GM18909 (cell line): ENCODE measurements around the gene SRBD1.

Source experiments
- ATAC-seq: cut with Tn5 transposase; IDR thresholded peaks from one replicate; pipeline ENCODE4 v1.9.1; 2021; ENCODE audit warnings: mild to moderate bottlenecking; ENCODE audit not compliant: unreplicated experiment, poor library complexity

SRBD1 gene

DNA sequence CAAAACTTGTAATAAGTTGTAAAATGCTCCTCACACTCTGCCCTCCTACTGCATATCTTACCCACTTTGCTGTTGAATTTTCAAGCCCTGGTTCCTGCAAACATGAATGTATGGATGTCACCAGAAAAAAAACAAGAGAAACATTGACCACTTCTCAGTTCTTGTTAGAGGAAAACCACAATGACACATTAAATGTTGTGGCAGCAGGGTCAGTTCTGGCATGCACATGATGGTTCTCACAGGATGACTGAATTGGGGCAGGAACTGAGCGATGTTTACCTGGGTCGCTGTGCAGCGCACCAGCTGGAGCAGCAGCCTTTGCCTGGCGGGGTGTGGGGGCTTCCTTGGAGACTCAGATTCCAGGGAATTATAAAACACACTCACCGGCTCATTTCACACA lies 26.4 kb upstream of the SRBD1 start:
- peak; percentile 77 for ATAC-seq

DNA sequence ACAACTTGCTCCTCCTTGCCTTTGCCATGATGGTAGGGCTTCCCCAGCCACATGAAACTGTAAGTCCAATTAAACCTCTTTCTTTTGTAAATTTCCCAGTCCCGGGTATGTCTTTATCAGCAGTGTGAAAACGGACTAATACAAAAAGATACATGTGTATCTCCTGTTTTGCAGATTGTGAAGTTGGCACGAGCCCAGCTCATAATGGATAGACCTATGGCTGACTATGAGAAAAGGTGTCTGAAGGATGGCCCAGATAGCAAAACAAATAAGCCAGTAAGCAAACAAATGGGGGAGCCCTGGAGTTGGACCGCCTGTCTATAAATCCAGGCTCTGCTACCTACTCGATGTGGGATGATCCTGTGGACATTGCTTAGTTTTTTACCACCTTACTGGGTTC lies 24.9 kb upstream of the SRBD1 start:
- ATAC-seq: no peak

- no peak for ATAC-seq
Measured at GRCh38 chr2:45634223-45634622, 23.2 kb upstream of the SRBD1 start.

DNA sequence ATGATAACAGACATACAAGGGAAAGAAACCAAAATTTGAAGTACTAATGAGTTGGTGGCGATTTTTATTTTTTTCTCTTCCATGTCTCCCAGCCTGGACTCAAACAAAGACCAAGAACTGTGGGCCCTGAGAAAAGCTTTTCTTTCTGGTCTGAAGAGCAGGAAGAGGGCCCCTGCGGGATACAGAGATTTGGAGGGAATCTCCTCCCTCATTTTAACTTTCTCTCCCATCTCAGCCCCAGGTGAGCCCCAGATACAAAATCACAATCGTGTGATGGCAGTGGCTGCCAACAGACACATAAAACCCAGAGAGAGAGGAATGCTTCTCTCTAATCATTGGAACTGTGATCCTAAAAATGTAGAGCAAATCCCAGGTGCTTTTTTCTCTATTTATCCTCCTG lies 20.9 kb upstream of the SRBD1 start:
- no peak for ATAC-seq

DNA sequence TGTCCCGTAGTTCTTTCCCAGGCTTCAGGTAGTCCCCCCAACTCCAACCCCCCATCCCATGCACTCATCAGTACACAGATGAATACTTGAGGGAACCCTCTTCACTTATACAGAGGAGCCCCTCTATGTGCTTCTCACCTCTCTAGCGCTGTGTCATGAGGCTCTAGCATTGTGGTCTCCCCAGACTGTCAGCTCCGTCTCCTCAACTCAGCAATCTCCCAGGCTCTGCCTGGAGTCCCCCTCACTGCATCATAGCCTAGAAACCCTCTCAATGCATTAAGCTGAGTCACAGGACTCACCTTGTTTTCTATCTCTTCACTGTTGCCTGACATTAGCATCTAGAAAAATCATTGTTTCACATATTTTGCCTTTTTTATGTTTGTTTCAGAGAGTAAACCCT lies 20.3 kb upstream of the SRBD1 start:
- ATAC-seq: no peak

DNA sequence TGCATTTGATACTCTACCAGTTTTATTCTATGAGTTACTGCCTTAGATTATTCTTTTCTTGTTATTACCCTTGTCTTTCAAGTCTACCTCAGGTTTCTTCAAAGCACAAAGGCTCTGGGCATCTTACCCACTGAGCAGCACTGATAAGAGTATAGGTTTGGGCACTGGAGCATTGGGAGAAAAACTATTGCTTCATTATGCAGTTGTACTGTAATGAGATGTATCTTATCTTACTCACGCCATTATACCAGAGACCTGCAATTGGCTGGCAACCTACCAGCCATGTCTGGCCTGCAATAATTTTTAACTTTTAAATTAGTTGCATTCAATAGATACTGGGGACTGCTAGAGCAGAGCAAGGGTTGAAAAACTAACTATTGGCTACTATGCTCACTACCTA lies 18.9 kb upstream of the SRBD1 start:
- ATAC-seq: no peak

- ATAC-seq: no peak
Measured at GRCh38 chr2:45627911-45628310, 16.8 kb upstream of the SRBD1 start.

DNA sequence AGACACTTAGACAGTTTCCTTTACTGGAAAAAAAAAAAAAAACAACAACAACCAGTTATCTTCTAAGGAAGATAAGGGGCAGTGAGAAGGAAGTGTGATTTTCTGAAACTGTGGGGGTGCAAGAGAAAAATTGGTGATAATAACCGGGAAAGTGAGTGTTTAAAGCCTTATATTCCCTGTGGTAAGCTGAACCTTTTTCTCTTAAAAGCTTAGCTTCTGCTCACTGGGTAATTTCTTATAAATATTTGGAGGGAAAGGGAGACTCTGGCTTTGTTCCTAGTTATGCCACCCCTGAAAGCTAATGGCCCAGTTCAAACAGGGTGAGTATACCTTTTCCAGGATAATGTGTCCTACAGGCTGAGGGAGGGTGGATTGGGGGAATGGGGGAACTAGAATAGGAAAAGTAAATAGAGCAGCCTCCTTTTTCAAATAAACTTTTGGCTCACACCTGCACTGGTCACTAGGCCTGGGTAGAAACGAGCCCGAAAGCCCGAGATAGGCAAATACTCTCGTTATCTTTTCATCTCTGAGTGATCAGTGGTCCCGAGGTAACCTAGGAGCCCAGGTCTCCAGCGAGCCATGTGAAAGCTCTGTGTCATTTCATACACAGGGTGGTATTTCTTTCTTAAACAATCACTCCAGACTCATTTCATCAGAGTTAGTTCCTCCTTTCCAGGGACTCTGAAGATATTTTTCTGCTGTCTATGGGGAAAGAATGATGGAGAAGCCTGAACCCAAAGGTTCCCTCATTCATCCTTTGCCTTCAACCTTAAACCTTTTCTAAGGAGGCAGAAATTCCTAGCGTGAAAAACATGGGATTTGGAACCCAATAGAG lies 15.5 kb upstream of the SRBD1 start:
- ATAC-seq: no peak

DNA sequence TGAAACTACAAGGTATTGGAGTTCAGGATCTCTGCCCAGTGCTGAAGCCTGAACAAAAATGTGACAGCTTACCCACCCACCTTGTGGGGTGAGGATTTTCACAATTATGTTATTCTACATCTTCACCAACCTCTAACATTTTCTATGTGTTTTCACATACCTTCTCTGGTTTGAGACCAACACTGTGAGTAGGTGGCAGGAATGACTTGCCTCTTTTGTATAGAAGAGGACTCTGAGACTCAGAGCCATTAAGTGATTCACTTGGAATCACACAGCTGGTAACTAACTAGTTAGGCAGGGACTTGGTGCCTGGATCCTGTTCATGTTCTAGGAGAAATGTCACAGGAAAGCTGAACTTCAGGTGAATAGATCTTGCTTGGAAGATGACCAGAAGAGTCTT lies 14.8 kb upstream of the SRBD1 start:
- no peak for ATAC-seq

DNA sequence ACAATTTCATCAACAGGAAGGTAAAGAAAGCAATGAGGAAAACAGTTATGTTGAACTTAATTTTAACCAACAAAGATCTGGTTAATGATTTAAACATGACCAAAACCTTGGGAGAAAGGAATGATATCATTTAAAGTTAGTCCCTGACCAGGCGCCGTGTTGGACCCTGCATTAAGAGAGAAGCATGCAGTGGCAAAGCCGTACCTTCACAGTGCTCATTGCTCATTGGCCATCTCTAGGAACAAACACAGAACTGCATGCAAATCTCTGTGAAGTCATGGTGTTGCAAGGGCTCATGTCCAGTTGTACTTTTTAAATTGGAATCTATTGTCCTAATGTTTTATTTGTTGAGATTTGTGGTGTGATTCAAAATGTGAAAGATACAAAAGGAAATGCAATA lies 12.0 kb upstream of the SRBD1 start:
- no peak for ATAC-seq

DNA sequence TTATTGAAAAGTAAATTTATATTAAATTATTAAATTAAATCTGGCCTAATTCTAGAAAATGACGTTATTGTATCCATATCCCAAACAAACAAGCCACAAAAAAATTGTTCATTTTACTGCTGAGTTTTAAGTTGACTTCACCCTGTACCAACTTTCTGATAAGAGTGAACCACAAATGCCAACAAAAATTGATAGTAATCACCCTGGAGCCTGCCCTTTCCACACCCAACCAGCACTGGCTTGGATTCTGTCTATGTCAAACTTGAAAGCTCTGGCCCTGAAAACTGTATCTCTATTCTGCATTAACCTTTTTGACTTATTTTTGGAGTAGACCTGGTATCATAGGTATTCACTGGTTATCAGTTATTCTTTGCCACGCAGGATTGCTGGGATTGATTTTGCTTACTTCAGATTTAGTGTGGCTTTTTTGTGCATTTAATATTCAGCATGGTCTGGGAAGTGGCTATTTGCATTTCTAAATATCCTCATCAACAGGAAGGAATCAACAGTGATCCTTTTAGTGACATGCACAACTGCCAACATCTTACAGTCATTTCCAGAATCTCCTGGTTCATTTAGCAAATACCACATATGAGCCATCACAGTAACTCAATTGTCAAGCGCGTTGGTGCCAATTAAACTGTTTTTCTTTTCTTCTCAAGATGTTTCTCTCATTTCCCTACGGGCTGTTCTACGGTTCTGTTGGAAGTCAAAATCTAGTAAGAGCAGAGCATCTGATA lies 11.4 kb upstream of the SRBD1 start:
- ATAC-seq: no peak

DNA sequence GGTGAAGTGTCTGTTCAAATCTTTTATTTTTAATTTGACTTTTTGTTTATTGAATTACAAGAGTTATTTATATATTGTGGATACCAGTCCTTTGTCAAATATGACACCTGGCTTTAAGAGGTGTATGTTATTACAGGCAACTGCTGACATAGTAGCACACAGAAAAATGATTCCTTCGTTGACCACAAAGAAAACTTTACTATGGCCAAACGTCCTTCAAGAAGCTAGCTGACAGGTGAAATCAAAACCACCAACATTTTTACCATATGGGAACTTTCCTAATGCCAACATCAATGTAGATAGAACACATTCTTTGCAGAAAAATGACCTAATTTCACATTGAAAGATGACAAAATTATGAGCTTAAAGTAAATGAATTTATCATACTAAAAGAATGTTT lies 6.4 kb upstream of the SRBD1 start:
- ATAC-seq: no peak

DNA sequence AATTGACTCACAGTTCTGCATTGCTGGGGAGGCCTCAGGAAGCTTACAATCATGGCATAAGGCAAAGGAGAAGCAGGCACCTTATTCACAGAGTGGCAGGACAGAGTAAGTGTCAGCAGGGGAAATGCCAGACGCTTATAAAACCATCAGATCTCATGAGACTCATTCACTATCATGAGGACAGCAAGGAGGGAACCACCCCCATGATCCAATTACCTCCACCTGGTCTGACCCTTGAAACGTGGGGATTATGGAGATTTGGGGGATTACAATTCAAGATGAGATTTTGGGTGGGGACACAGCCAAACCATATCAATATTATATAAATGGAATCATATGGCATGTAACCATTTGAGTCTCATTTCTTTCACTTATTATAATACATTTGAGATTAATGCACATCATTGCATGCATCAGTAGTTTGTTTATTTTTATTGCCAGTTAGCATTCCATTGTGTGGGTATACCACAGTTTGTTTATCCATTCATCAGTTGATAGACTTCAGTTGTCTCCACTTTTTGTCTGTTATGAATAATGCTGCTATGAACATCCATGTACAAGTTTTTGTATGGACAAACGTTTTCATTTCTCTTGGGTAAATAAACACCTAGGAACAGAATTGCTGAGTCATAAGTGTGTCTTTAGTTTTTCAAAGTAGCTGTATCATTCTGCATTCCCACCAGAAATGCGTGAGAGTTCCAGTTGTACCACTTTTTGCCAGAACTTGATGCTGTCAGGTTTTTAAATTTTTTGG lies 5.8 kb upstream of the SRBD1 start:
- no peak for ATAC-seq

DNA sequence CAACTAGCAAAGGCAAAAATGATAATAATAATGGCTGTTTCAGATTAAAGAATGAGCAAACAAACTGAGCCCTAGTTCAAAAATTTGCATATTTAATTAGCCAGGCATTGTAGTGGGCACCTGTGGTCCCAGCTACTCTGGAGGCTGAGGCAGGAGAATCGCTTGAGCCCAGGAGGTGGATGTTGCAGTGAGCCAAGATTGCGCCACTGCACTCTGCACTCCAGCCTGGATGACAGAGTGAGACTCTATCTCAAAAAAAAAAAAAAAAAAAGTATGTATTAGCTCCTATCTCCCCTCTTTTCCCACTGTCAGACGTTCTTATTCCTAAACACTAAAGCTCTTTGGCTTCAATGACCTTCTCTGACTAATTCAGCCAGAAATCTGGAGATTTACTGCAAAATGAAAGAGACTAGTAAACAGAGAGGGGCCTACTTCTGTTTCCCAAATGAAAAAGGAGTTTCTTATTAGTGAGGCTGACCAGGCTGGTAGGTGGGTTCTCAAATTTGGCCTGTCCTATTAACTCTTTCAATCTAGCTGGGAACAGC lies 3.9 kb upstream of the SRBD1 start:
- no peak for ATAC-seq

DNA sequence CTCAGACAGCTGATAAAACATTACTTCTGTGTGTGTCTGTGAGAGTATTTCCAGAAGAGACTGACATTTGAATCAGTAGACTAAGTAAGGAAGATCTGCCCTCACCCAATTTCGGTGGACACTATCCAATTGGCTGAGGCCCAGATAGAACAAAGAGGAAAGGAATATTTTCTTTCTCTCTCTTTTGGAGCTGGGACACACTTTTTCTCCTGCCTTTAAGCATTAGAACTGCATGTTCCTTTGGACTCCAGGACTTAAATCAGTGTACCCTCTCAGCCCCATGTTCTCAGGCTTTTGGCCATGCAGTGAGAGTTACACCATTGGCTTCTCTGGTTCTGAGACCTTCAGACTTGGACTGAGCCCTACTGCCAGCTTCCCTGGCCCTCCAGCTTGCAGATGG lies 3.3 kb upstream of the SRBD1 start:
- no peak for ATAC-seq

GRCh38 chr2:45612731-45613130 lies 1.7 kb upstream of the SRBD1 start:
- ATAC-seq: no peak

GRCh38 chr2:45612285-45612684 lies 1.2 kb upstream of the SRBD1 start:
- no peak for ATAC-seq

DNA sequence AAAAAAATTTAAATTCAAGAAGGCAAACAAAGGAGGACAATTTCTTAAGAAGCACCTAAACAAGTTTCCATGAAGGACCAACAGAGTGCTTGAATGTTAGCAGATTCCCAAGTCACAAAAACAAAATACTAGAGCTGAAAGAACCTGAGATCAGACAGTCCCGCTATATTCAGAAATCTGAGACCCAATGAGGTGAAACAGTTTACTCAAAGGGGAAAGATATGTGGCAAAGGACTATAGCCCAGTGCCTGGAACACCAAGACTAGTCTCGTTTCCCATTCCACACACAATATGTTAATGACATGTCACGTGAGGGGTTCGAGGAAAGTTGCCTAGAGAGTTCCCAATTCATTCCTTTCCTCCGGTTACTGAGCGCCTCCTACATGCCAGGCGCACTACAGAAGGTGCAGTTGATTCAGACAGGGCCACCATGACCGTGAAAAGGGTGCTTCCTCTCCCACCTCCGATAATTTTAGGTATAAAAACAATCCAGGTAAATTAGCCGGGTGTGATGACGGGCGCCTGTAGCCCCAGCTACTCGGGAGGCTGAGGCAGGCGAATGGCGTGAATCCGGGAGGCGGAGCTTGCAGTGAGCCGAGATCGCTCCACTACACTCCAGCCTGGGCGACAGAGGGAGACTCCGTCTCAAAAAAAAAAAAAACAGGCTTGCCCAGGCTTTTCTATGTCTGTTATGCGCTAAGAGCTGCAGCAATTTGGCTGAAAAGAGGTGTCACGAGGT lies 617 bp downstream of the SRBD1 start:
- peak; percentile 48 for ATAC-seq

DNA sequence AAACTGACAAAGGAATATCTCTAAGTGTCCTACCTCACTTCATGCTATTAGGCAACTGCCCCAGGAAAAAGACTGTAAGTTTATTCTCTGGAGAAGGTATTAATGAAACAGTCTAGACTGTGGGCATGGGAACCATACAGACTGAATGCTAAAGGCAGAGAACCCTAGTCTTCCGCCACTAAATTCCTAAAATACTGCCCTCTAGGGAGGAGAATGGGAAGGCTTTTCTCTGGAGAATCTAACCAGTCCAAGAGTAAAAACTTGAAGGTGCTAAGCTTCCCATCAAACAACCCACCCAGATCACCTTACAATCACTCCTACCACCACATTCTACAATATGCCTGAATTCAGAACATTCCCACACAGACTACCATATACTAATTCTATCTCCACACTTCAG lies 3.4 kb downstream of the SRBD1 start:
- no peak for ATAC-seq

DNA sequence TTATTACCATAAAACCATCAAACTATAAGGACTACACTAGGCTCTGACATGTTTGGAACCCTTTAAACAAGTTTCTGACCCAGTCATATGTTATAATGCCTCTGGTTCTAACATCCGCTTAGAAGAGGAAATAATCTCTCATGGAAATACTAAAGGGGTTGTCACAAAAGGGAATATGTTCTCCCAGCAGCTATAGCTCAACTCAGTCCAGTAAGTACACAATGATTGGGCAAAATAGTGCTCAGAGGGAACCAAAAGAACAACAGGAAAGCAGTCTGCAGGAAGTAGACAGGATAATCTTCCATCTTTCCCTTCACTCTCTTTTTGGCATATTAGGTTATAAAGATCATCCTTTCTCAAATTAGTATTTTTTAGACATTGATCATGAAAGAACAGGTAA lies 4.3 kb downstream of the SRBD1 start:
- ATAC-seq: no peak
